Measurements from ENCODE around the gene GALNT9. TPM values are rescaled to one million over a fixed set of nuclear protein-coding genes. Genes with fewer than 3 reads are reported as not detected.

The GALNT9 gene
- total RNA-seq, 1 experiment from 2014 or later = 2.6 TPM

DNA sequence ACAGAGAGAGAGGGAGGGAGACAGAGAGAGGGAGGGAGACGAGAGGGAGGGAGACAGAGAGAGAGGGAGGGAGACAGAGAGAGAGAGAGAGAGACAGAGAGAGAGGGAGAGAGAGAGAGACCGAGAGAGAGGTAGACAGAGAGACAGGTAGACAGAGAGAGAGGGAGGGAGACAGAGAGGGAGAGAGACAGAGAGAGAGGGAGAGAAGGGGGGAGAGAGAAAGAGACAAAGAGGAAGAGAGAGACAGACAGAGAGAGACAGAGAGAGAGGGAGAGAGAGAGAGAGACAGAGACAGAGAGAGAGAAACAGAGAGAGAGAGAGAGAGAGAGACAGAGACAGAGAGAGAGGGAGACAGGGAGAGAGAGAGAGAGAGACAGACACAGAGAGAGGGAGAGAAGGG, 47.8 kb upstream of the GALNT9 start:
- TF ChIP-seq CBX3 (IDR thresholded peaks at IDR 0.05; ENCODE audit: low read depth) = no peak
- TF ChIP-seq ZNF274 (IDR thresholded peaks at IDR 0.05; ENCODE audit: low read depth, low read length) = no peak
- no peak for TF ChIP-seq SIN3A (IDR thresholded peaks at IDR 0.05; ENCODE audit: low read depth)
- no peak for TF ChIP-seq POLR2A (IDR thresholded peaks at IDR 0.05; ENCODE audit: borderline replicate concordance, extremely low read depth, insufficient read depth, insufficient read length)
- TF ChIP-seq ZFX (IDR thresholded peaks at IDR 0.05) = no peak
- no peak for TF ChIP-seq TCF7L2 (IDR thresholded peaks at IDR 0.05; ENCODE audit: borderline replicate concordance, extremely low read depth, insufficient read depth, insufficient read length)
- TF ChIP-seq CTCF (IDR thresholded peaks at IDR 0.05 in 2 of 3, conservative IDR thresholded peaks at IDR 0.05 in 1 of 3; ENCODE audit: borderline replicate concordance in 1 of 3, insufficient read depth in 1 of 3, low read depth in 2 of 3, low read length in 2 of 3) = no peak
- no peak for TF ChIP-seq EZH2 (IDR thresholded peaks at IDR 0.05)
- TF ChIP-seq, protein P1, sequence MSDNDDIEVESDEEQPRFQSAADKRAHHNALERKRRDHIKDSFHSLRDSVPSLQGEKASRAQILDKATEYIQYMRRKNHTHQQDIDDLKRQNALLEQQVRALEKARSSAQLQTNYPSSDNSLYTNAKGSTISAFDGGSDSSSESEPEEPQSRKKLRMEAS (IDR thresholded peaks at IDR 0.05) = no peak
- TF ChIP-seq YY1 (IDR thresholded peaks at IDR 0.05; ENCODE audit: extremely low read depth, insufficient replicate concordance, low read depth, low read length) = no peak
- Histone ChIP-seq H3K27me3 (ENCODE audit: insufficient read depth, low read length) (peaks cover 35% of the 10 kb centered on the region), H3K36me3 (ENCODE audit: control insufficient read depth in 1 of 2, insufficient read depth in 2 of 2, low read length in 2 of 2) (no peaks in the 10 kb centered on the region), H4K20me1 (ENCODE audit: insufficient read depth) (no peaks in the 10 kb centered on the region), H3K4me1 (ENCODE audit: control insufficient read depth in 1 of 2, insufficient read depth in 2 of 2, low read length in 2 of 2) (peaks cover 2 to 4% of the 10 kb centered on the region in 2 experiments; a peak in 2 of 4 replicates), H3K79me2 (ENCODE audit: insufficient read depth, low read length) (no peaks in the 10 kb centered on the region), H3K9me2 (ENCODE audit: insufficient read depth) (no peaks in the 10 kb centered on the region), H3K9ac (ENCODE audit: low read length) (no peak overlapping the region), H3K4me2 (ENCODE audit: low read length) (no peak overlapping the region), H3K4me3 (replicated peaks in 1 of 2; ENCODE audit: low read depth in 1 of 2, low read length in 2 of 2) (no peak overlapping the region), H3K27ac (ENCODE audit: low read depth, low read length) (no peak overlapping the region), H3K9me3 (ENCODE audit: control insufficient read depth in 1 of 2, insufficient read depth in 1 of 2, low read depth in 1 of 2, low read length in 2 of 2) (no peaks in the 10 kb centered on the region), H2AFZ (ENCODE audit: low read depth, low read length, poor library complexity, severe bottlenecking) (no peak overlapping the region)
- RAD21 ChIA-PET (ENCODE audit: low non-redundant PET in 1 of 2, low total read pairs in 2 of 2, uncharacterized antibody in 2 of 2, unreplicated experiment in 2 of 2) = no interaction called here
- CTCF ChIA-PET = no interaction called here
- intact Hi-C loops (cut with micrococcal nuclease) = no loop called here
- POLR2A ChIA-PET = no interaction called here
- DNase-seq (ENCODE audit: low read depth, low spot score) = no peak
- no peak for ATAC-seq
- BruUV-seq (replicated peaks) = no TSS peak

All from HCT116 (cell line).